HG02678 (cell line): Measurements from ENCODE around the gene LPO.

Experiments
- ATAC-seq: cut with Tn5 transposase; IDR thresholded peaks from one replicate; pipeline ENCODE4 v1.9.1; 2021; ENCODE audit warnings: mild to moderate bottlenecking, moderate library complexity; ENCODE audit not compliant: unreplicated experiment

LPO gene

DNA sequence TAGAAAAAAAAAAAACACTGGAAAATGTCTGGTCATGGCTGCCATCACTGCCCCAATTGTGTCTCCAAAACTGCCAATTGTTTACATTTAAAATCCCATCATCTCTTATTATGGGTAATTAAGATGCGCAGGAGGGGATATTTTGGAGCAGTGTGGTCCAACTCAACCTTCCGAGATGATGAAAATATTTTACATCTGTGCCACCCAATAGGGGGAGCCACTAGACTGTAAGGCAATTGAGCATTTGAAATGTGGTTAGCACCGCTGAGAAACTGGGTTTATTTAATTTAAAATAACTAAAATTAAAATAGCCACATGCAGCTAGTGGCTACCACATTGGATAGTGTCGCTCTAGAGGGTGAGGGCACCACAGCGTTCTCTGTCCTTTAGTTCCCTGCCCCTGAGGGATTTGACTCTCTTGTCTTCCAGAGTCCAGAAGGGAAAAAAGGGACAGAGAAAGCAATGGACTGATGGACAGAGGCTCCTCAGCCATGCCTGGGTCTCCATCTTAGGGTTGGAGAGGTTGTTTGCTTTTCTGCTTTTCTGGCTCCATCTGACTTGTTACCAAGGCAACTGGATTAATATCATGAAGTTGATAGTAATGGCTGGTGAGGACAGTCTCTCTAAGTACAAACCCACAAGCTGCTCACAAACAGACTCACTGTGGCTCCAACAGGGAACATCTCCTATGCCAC, 38.9 kb downstream of the LPO start:
- ATAC-seq: no peak

DNA sequence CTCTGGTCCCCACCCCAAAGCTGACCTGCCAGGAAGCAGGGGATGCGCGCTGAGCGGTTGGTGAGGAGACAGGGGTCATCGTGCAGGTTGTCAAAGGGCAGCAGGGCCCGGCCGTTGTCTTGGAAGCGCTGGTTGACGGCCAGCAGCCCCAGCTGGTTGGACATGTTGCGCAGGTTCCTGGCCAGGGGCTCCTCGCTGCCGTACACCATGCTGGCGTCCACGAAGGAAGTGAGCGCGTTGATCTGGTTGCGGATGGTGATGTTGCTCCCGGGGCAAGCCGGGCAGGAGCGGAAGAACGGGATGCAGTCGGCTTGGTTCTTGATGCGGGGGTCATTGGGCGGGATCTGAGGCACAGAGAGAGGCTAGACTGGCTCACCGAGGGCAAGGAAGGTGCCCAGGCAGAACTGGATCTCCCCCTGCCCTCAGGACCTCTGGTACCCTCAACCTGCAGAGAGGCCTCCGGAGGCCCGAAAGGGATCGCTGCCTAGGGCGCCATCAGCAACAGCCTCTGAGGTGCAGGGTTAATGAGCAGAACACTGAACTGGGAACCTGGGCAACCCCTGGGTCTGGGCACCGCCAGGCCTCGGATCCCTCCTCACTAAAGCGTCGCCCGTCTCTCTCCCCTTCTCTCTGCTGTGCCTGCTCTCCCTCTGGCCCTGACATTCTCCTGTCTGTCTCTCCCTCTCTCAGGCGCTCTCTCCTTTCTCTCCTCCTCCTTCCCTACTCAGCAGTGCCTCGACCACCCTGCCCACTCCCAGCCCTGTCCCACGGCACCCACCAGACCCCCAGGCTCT, 39.6 kb downstream of the LPO start:
- ATAC-seq: no peak

DNA sequence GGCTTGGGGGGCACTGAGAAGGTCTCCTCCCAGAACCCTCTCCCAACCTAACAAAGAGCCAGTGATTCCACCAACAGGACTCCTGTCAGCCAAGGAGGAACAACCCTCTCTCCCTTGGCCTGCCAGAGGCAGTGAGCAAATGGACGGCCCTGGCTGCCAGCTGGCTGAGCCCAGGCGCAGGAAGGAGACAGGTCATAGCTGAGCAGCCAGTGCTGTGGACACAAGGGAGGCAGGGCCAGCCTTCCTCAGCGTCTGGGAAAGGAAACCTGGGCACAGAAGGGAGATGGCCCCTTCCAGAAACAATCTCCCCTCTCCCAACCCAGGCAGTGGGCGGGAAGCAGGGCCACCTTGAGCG, 40.3 kb downstream of the LPO start:
- no peak for ATAC-seq

DNA sequence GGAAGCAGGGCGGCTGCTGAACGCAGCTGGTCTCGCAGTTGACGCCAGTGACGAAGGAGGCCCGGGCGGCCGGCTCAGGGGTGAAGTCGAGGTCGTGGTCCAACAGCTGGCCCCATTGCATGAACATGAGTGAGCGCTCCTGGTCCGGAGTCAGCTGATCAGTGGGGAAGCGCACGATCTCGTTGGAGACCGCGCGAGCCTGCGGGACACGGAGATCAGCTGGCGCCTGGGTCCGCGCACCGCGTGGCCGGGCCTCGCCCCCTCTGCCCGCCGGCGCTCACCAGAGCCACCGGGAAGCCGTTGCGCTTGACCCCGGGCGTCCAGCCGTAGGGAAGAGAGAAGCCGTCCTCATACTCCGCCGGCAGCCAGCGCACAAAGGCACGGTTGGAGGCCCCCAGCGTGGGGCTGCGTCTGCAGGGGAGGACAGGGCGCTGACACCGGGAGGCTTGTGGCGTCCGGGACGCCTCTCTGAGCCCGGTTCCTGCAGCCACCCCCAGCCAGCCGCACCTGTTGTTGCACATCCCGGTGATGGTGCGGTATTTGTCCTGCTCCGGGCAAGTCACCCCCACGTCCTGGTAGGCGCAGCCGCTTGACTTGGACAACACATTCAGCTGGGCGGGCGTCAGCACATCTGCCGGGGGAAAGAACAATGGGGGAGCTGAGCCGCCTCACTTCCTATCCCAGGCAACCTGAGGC, 40.8 kb downstream of the LPO start:
- no peak for ATAC-seq

DNA sequence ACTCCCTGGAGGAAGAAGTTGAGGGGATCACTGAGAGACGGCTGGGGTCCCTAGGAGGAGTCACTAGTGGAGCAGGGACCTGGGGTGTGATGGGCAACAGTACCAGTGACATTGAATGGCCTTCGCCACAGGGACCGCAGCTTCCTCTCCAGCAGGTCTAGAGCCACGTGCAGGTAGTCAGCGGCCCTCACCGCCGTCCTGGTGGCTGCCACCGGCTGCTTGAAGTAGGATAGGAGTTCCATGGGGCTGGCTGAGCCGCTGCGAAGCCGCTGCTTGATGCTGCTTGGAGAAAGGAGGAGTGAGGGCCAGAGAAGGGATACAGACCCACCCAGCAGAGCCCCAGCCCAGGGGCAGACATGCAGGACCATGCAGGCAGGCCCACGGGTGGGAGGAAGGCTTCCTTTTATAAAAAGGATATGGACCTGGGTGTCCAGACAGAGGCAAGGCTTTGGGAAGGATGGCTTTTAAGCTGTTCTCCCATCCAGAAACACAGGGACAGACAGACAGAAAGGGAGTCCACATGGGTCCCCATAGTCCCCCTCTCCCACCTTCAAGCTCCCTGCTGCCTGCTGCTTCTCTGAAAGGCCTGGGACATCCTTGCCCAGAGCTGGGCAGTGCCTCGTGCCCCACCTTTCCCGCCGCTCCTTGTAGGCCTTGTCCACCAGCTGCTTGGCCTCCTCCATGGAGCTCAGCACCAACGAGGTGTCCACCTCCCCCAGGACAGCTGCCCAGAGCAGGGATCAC, 41.5 kb downstream of the LPO start:
- no peak for ATAC-seq

DNA sequence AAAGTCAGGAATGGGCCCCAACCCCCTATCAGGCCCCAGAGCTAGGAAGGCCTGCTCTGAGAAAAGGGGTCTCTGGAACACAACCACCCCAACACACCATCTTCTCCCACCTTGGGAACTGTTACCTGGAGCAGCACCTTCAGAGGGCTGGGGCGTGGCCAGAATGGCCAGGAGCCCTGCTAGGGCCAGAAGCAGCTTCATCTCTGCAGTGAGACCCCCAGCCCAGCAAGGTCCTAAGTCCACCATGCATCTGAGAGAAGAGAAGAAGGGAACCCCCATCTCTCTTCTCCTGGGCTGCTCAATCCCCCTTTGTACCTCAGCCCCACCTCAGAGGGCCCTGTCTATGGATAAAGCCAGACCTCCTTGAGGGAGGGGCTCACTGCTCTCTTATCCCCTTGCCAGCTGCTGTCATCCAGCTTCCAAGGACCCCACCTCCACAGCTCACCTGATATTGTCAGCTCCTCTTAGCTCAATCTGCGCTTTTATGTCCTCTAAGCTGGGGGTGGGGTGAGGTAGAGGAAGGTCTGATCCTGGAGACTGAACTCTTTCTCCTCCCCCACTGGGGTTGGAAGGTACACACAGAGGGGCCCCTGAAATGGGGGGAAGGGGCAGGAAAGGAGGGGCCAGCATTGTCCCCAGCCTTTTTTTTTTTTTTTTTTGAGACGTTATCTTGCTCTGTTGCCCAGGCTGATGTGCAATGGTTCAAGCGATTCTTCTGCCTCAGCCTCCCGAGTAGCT, 42.3 kb downstream of the LPO start, which contains the start of gene MPO:
Gene MPO, minus strand, starts transcription at position 456 of the 738 bp plus-strand sequence. Its CDS starts 177 bp downstream, at position 279.
- no peak for ATAC-seq

DNA sequence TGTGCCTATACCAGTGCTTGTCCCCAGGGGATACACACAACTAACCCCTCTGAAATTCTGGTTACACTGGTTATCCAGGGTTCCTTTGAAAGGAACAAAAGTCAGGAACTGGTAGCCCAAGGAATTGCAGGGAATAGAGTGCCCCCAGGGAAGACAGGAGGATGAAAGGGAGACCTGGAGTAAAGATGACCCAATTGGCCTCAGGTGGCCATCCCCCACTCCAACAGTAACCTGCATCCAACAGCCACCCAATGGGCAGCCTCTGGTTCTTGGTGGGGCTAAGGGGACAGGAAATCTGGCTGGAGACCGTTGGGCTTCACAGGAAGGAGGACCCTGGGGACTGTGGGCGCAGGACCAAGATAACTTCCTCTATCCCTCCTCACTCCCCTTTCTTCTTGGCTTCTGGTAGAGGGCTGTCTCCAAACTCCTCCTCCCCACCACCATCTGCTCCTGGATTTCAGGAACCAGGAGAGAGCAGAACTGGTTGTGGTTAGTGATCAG, 43.2 kb downstream of the LPO start:
- no peak for ATAC-seq

DNA sequence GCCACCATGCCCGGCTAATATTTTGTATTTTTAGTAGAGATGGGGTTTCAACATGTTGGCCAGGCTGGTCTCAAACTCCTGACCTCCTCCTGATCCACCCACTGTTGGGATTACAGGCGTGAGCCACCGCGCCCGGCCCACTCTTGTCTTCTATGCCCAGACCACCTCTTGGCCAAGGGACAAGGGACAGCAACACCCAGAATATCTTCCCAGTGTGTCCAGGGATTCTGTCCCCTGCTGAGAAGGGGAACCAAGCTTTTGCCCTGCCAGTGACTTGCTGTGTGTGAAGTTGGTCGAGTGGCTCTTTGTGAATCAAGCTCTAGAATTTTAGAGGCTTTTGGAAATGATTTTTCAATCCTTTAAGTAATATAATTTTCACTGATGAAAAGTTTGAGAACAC, 44.1 kb downstream of the LPO start:
- ATAC-seq: no peak

DNA sequence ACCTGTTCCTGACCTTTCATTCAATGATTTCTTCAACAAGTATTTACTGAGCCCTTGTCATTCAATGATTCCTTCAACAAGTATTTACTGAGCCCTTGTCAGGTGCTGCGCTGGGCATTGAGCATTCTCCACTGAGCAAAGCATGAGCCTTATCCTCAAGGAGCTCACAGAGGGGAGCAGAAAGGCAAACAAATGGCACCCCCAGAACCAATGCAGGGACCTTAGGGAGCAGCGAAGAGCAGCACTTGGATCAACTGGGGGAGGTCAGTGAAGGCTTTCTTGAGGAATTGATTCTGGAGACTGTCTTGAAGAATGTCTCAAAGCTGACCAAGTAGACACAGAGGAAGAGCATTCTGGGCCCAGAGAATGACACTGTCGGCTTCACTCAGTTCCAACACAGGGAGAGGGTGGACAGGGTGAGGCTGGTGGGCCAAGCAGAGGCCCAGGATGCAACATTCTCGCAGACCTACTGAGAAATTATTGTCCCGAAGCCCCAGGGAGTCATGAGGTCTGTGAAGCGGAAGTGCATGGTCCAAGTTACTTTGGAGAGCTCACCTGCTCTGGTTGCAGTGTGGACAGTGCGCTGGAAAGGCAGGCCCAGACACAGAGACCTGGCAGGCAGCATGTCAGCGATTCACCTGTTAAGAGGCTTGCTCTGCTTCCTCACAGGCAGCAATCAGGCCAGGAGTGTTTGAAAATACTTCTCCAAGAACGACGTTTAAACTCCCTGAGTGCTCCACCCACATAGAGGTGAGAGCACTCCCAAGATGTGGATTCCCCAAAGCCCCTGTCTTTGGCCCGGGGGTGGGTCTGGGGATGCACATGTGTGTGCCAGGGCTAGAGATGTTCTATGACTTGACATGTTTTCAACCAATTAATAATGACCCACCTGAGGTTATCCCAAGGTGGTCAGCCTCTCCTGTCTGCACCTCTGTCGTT, 45.6 kb downstream of the LPO start:
- no peak for ATAC-seq

DNA sequence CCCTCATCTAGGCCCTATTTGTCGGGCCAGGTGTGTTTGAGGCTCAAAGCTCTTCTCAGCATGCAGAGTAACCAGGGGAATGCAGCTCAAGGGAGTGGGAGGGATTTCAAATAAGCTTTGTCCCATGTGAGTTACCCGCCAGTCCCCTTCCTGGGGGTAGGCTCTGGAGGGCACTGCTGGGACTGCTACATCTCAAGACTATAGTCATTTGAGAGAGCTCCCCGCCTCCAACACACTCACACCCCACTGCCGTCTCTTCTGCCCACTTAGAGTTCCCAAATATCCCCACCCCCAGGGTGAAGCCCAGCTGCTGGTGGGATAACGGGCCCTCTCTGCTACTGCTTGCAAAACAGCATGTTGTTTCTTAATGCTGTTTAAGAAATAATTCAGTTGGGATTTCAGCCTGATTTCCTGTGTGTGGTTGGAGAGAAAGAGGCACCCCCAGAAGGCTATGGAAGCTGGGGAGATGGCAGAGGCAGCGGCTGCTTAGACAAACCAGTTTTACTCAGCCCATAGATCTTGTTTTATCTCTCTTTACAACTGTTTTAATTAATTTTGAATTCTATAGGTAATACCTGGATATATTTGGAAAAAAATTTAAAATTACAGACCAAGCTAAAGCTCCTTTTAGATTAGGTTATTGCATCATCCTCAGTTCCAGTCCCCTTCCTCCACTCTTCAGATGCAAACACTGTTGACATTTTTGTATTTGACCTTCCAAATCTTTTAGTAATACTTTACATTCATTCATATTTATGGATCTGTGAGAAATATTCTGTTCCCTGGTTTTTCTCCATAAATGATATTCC, 46.4 kb downstream of the LPO start:
- ATAC-seq: no peak

DNA sequence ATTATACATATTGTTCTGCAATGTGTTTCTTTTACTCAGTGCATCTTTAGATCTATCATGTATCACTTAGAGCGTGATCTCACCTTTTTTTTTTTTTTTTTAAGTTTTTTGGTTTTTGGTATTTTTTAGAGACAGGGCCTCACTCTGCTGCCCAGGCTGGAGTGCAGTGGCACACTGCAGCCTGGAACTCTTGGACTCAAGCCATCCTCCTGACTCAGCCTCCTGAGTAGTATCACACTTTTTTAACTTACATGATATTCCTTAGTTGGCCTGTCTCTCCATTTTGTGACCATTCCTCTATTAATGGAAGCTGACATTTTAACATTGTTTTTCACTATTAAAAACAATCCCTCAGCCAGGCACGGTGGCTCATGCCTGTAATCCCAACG, 47.0 kb downstream of the LPO start:
- no peak for ATAC-seq

DNA sequence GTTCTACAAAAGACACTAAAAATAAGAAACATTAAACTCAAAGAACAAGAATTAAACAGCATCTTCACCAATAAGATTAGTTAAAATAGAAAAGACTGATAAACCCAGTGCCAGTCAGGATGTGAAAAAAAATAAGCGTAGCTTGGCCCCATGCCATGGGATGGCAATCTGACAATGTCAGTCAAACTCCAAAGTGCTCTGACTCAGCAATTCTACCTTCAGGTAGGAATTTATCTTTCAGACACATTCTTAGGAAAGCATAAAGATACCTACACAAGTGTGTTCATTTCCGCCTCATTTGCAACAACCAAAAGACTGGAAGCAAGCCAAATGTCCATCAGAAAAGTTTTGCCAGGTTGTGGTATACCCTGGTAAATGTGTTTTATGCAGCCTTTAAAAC, 51.5 kb downstream of the LPO start:
- ATAC-seq: no peak

DNA sequence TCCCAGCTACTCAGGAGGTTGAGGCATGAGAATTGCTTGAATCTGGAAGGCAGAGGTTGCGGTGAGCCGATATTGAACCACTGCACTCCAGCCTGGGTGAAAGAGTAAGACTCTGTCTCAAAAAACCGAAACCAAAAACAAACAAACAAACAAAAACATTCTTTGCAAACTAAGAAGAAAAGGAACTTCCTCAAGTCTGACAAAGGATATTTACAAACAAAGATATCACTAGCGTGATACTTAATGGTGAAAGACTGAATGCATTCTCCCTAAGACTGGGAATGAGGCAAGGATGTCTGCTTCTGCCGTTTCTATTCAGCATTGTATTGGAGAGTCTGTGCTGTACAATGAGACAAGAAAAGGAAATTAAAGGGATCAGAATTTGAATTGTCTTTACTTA, 52.9 kb downstream of the LPO start:
- no peak for ATAC-seq

DNA sequence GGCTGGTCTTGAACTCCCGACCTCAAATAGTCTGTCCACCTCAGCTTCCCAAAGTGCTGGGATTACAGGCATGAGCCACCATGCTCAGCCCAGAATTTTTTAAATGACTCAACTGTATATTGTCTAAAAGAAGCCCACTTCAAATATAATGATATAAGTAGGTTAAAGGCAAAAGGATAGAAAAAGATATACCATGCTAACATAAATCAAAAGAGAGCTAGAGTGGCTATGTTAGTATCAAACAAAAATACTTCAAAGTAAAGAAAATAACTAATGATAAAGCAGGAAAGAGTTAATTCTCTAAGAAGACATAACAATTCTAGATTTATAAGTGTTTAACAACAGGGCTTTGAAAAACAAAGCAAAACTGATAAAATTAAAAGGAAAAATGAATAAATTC, 55.6 kb downstream of the LPO start:
- ATAC-seq: no peak

DNA sequence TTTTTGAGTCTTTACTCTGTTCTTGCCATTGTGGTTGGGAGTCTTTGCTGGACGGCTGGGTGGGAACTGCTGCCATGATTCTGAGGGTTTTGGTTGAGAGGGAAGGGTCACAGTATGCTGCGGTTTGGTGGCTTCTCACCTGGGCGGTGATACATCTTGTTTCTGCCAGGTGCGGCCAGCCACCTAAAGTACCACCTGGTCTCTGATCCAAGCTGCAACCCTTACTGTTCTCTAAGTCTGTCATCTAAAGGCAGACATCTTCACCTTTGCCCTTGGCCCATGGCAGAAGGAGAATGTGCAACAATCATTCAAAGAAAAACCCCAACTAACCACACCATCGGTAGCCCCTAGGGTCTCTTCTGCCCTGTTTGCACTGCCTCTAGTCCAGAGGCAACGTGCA, 62.0 kb downstream of the LPO start:
- ATAC-seq: no peak

DNA sequence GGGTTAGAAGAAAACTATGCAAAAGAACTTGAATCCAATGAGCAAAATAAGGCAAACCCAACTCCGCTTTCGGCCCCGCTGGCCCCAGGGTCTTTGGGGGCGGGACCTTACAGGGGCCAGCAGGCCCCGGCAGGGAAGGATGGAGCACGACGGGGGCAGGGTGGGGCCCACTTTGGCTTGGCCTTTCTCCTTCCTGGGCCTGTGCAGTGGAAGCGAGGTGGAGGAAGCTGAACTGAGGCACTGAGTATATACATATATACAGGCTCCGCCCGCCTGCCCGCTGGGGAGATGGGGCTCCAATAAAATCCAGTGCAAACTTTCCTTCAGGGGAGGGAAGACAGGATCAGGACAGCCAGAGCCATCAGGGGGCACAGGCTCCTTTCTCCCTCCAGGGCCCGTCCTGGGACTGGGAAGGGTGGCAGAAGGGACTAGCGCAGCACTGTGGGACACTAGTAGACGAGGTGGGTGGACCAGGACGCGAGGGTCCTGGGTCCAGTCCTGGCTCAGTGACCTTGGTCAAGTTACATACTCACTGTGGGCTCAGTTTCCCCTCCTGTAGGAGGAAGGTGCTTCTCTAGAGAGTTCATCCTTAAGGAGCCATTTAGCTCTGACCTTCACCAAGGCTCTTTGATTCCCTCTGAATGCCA, 63.2 kb downstream of the LPO start:
- no peak for ATAC-seq

DNA sequence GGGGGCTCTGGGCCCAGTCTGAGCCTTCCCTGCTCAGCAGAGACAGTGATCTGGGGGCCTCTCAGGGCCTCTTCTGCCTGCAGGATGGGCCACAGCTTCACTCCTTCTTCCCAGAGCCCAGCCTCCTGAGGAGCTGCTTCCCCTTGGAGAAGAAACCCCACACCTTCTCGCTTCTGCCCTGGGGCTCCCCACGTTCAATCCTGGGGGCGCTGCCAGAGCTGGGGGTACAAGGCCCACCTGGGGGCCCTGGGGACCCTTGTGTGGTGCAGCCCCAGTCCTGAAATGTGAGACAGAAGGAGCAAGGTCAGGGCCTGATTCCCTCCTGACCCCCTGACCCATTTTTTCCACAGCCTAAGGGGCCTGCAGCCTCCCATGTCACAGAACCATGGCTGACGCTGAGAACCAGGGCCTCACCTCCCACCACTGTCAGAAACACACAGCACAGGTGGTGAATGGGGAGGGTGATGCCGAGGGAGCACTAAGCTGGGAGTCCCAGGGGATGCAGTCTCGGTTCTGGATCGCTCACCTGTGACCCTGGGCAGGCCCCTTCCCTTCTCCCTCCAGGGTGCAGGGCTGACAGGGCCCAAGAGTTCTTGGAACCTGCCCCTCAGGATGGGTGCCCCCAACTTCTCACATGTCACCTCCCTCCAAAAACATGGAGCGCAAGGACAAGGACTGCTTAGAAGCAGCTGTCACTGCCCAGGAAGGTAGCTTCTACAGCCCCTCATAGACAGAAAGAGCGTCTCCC, 64.0 kb downstream of the LPO start:
- ATAC-seq: no peak
